BLaER1 (cell line): ENCODE results near the gene NID1.

Experiments used
- H3K27ac ChIP-seq: shearing (Covaris generic); formaldehyde crosslinking; 2 replicates; pipeline ENCODE4 v1.8.1; 2022
- H3K27me3 ChIP-seq: shearing (Covaris generic); formaldehyde crosslinking; 2 replicates; pipeline ENCODE4 v1.8.1; 2022
- H3K36me3 ChIP-seq: shearing (Covaris generic); formaldehyde crosslinking; 2 replicates; pipeline ENCODE4 v1.8.1; 2022
- H3K4me1 ChIP-seq: shearing (Covaris generic); formaldehyde crosslinking; 2 replicates; pipeline ENCODE4 v1.8.1; 2022
- H3K4me2 ChIP-seq: shearing (Covaris generic); formaldehyde crosslinking; 2 replicates; pipeline ENCODE4 v1.8.1; 2022
- H3K4me3 ChIP-seq: shearing (Covaris generic); formaldehyde crosslinking; 2 replicates; pipeline ENCODE4 v1.8.1; 2022
- H3K9ac ChIP-seq: shearing (Covaris generic); formaldehyde crosslinking; 2 replicates; pipeline ENCODE4 v1.8.1; 2022
- H3K9me3 ChIP-seq: shearing (Covaris generic); formaldehyde crosslinking; 2 replicates; pipeline ENCODE4 v1.8.1; 2022
- H4K20me1 ChIP-seq: shearing (Covaris generic); formaldehyde crosslinking; 2 replicates; pipeline ENCODE4 v1.8.1; 2022
- Cebpa-rat ChIP-seq: shearing (Covaris generic); IDR thresholded peaks from 2 replicates; pipeline ENCODE4 v1.8.1; 2022

The NID1 gene

GRCh38 chr1:236066828-236067386 lies 2.0 kb upstream of the NID1 start:
- peaks cover 30% of the 10 kb centered on the region for H3K9me3 ChIP-seq
- H3K9ac ChIP-seq, result no peak overlapping the region
- H4K20me1 ChIP-seq, result no peaks in the 10 kb centered on the region
- no peaks in the 10 kb centered on the region for H3K36me3 ChIP-seq
- H3K27ac ChIP-seq, result no peak overlapping the region
- TF ChIP-seq Cebpa-rat, result no peak
- H3K4me2 ChIP-seq, result peak overlapping the region; percentile 30; the same call in 1 of the 2 replicates
- H3K4me3 ChIP-seq, result no peak overlapping the region
- peaks cover 11% of the 10 kb centered on the region for H3K4me1 ChIP-seq
- H3K27me3 ChIP-seq, result no peaks in the 10 kb centered on the region

GRCh38 chr1:236066054-236066453 lies 1.2 kb upstream of the NID1 start:
- no peak for TF ChIP-seq Cebpa-rat
- Histone ChIP-seq H3K9me3 (peaks cover 30% of the 10 kb centered on the region), H3K4me2 (no peak overlapping the region), H3K27ac (no peak overlapping the region), H3K9ac (no peak overlapping the region), H3K4me3 (no peak overlapping the region), H4K20me1 (no peaks in the 10 kb centered on the region), H3K4me1 (peaks cover 11% of the 10 kb centered on the region), H3K27me3 (no peaks in the 10 kb centered on the region), H3K36me3 (no peaks in the 10 kb centered on the region)

- Histone ChIP-seq H3K9ac (no peak overlapping the region), H3K4me3 (no peak overlapping the region), H3K4me2 (no peak overlapping the region), H4K20me1 (no peaks in the 10 kb centered on the region), H3K27me3 (no peaks in the 10 kb centered on the region), H3K36me3 (no peaks in the 10 kb centered on the region), H3K9me3 (peaks cover 27% of the 10 kb centered on the region), H3K4me1 (peaks cover 11% of the 10 kb centered on the region), H3K27ac (no peak overlapping the region)
- TF ChIP-seq Cebpa-rat, result no peak
Observed at GRCh38 chr1:236065509-236066005, 667 bp upstream of the NID1 start.

- H3K9ac ChIP-seq, result no peak overlapping the region
- no peak overlapping the region for H3K27ac ChIP-seq
- no peaks in the 10 kb centered on the region for H3K27me3 ChIP-seq
Observed at GRCh38 chr1:236063919-236064673, 794 bp downstream of the NID1 start.

GRCh38 chr1:236063551-236063918 lies 1.4 kb downstream of the NID1 start:
- no peaks in the 10 kb centered on the region for H3K27me3 ChIP-seq
- no peaks in the 10 kb centered on the region for H3K36me3 ChIP-seq
- peaks cover 25% of the 10 kb centered on the region for H3K9me3 ChIP-seq
- TF ChIP-seq Cebpa-rat, result no peak
- peaks cover 11% of the 10 kb centered on the region for H3K4me1 ChIP-seq
- H4K20me1 ChIP-seq, result no peaks in the 10 kb centered on the region
- no peak overlapping the region for H3K9ac ChIP-seq
- H3K4me2 ChIP-seq, result no peak overlapping the region
- H3K27ac ChIP-seq, result no peak overlapping the region
- H3K4me3 ChIP-seq, result no peak overlapping the region

More at GRCh38 chr1:236063919-236064673, 794 bp downstream of the NID1 start:
- Histone ChIP-seq H4K20me1 (no peaks in the 10 kb centered on the region), H3K36me3 (no peaks in the 10 kb centered on the region), H3K4me1 (peaks cover 11% of the 10 kb centered on the region), H3K4me2 (no peak overlapping the region), H3K4me3 (no peak overlapping the region), H3K9me3 (peaks cover 25% of the 10 kb centered on the region)
- no peak for TF ChIP-seq Cebpa-rat

GRCh38 chr1:236060286-236060685 lies 4.6 kb downstream of the NID1 start:
- Histone ChIP-seq H4K20me1 (no peaks in the 10 kb centered on the region), H3K9ac (no peak overlapping the region), H3K36me3 (no peaks in the 10 kb centered on the region), H3K9me3 (peaks cover 19% of the 10 kb centered on the region), H3K4me3 (no peak overlapping the region), H3K4me2 (no peak overlapping the region), H3K27me3 (no peaks in the 10 kb centered on the region), H3K27ac (no peak overlapping the region), H3K4me1 (no peaks in the 10 kb centered on the region)
- TF ChIP-seq Cebpa-rat, result no peak

DNA sequence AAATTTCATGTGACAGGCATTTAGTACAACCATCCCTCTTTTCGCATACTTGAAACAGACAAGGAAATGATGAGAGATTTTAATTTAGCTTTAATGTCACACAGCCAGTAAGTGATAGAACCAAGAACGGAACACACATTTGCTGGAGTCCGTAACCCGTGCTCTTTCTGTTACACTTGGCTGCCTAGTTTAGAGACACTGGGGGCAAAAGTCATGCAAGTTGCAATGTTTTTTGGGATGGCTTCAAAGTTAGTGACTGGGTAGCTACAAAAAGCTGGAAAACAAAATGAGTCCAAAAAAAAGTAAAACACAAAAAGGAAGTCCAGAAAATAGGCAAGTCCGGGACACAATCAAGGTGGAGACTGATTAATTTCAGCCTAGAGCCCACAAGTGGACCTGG lies 5.9 kb downstream of the NID1 start:
- H3K27me3 ChIP-seq, result no peaks in the 10 kb centered on the region
- peaks cover 6% of the 10 kb centered on the region for H3K9me3 ChIP-seq
- H3K4me2 ChIP-seq, result no peak overlapping the region

GRCh38 chr1:236058141-236058934 lies 6.6 kb downstream of the NID1 start:
- Histone ChIP-seq H4K20me1 (no peaks in the 10 kb centered on the region), H3K4me1 (no peaks in the 10 kb centered on the region), H3K4me2 (no peak overlapping the region), H3K36me3 (no peaks in the 10 kb centered on the region), H3K27me3 (no peaks in the 10 kb centered on the region), H3K27ac (no peak overlapping the region), H3K4me3 (no peak overlapping the region), H3K9ac (no peak overlapping the region), H3K9me3 (no peaks in the 10 kb centered on the region)
- TF ChIP-seq Cebpa-rat, result no peak

More for the DNA sequence above, 5.9 kb downstream of the NID1 start:
- Histone ChIP-seq H3K27ac (no peak overlapping the region), H4K20me1 (no peaks in the 10 kb centered on the region), H3K4me3 (no peak overlapping the region), H3K36me3 (no peaks in the 10 kb centered on the region), H3K4me1 (no peaks in the 10 kb centered on the region), H3K9ac (no peak overlapping the region)
- TF ChIP-seq Cebpa-rat, result no peak

GRCh38 chr1:236057546-236057945 lies 7.3 kb downstream of the NID1 start:
- no peaks in the 10 kb centered on the region for H3K27me3 ChIP-seq
- no peak overlapping the region for H3K27ac ChIP-seq
- H3K9me3 ChIP-seq, result no peaks in the 10 kb centered on the region
- no peak overlapping the region for H3K4me3 ChIP-seq
- no peaks in the 10 kb centered on the region for H4K20me1 ChIP-seq
- H3K4me2 ChIP-seq, result no peak overlapping the region
- H3K4me1 ChIP-seq, result peaks cover under 1% of the 10 kb centered on the region; the same call in 1 of the 2 replicates
- H3K9ac ChIP-seq, result no peak overlapping the region
- no peak for TF ChIP-seq Cebpa-rat
- H3K36me3 ChIP-seq, result no peaks in the 10 kb centered on the region
